HepG2 (cell line): Measurements from ENCODE around the gene PPP1CA. TPM values are rescaled to one million over a fixed set of nuclear protein-coding genes. Genes with fewer than 3 reads are reported as not detected.
A peak's percentile ranks its signal among the peaks of the same experiment; 100 is the strongest.

Source experiments
- CCDC6 ChIP-seq: sonication (generic); formaldehyde crosslinking; IDR thresholded peaks from 2 replicates; pipeline ENCODE4 v1.8.1; 2022; ENCODE audit warnings: mild to moderate bottlenecking, missing genetic modification reagents, moderate library complexity
- HDAC6 ChIP-seq: fragments of 200-600 bp; sonication (generic); IDR thresholded peaks from 2 replicates; pipeline ENCODE4 v1.7.0; 2017; ENCODE audit warnings: mild to moderate bottlenecking, antibody characterized with exemption, low read length, low read depth
- IKZF5 ChIP-seq: IDR thresholded peaks from 2 replicates; pipeline ENCODE4 v1.6.1; 2018; ENCODE audit warnings: missing genetic modification reagents, mild to moderate bottlenecking, missing compliant biosample characterization
- MBNL3 ChIP-seq: fragments of 250-450 bp; sonication (Bioruptor Pico); conservative IDR thresholded peaks from 2 replicates; pipeline ENCODE4 v1.8.0; 2022; ENCODE audit warnings: mild to moderate bottlenecking, inconsistent platforms
- MYC ChIP-seq: sonication (generic); formaldehyde crosslinking; IDR thresholded peaks from 2 replicates; pipeline ENCODE4 v1.9.0; 2021; ENCODE audit warnings: missing genetic modification reagents, borderline replicate concordance
- PATZ1 ChIP-seq: sonication (generic); formaldehyde crosslinking; IDR thresholded peaks from 2 replicates; pipeline ENCODE4 v1.4.0; 2020; ENCODE audit warnings: missing genetic modification reagents
- RAD21 ChIP-seq: fragments of 450-650 bp; formaldehyde crosslinking; IDR thresholded peaks from 2 replicates; pipeline ENCODE4 v1.5.0; 2020; ENCODE audit warnings: mild to moderate bottlenecking
- THAP11 ChIP-seq: IDR thresholded peaks from 2 replicates; pipeline ENCODE4 v1.6.1; 2016; ENCODE audit warnings: missing biosample characterization, missing genetic modification reagents
- TRIM22 ChIP-seq: fragments of 450-650 bp; IDR thresholded peaks from 2 replicates; pipeline ENCODE4 v1.6.1; 2017
- ZBTB40 ChIP-seq, 2 experiments: fragments of 450-650 bp in 1 of 2; sonication (generic) in 1 of 2; formaldehyde crosslinking in 1 of 2; IDR thresholded peaks; 2 replicates each; pipeline versions ENCODE4 v1.6.1 to v1.8.0; 2016 to 2022; ENCODE audit warnings: antibody characterized with exemption in 1 of 2, mild to moderate bottlenecking in 1 of 2, missing genetic modification reagents in 1 of 2
- ZFP36 ChIP-seq: fragments of 150-350 bp; IDR thresholded peaks from 2 replicates; pipeline ENCODE4 v1.6.1; 2018; ENCODE audit warnings: borderline replicate concordance, low read length, low read depth; ENCODE audit not compliant: partially characterized antibody
- ZFX ChIP-seq: sonication (generic); formaldehyde crosslinking; IDR thresholded peaks from 2 replicates; pipeline ENCODE4 v1.4.0; 2020; ENCODE audit warnings: mild to moderate bottlenecking, low read depth, missing genetic modification reagents, moderate library complexity
- ZNF274 ChIP-seq: sonication (generic); formaldehyde crosslinking; IDR thresholded peaks from 2 replicates; pipeline ENCODE4 v1.5.1; 2020; ENCODE audit warnings: mild to moderate bottlenecking, missing genetic modification reagents
- ZNF619 ChIP-seq: sonication (generic); formaldehyde crosslinking; IDR thresholded peaks from 2 replicates; pipeline ENCODE4 v1.4.0; 2020; ENCODE audit warnings: mild to moderate bottlenecking, missing genetic modification reagents
- polyA plus RNA-seq, 8 experiments: library from polyadenylated mRNA; depleted of rRNA in 3 of 8; stranded (reverse) in 7 of 8; unstranded in 1 of 8; fragments of >200 nt; fragmentation: Illumina TruSeq in 4 of 8; extraction: Trizol in 4 of 8; gene quantifications; 2 replicates each; pipeline versions ENCODE4 v1.2.1 to v1.2.3, GENCODE V29; 2011 to 2016; ENCODE audit warnings: low read depth in 4 of 8, missing spikeins in 1 of 8, mixed read lengths in 1 of 8; ENCODE audit not compliant: insufficient read depth in 1 of 8
- total RNA-seq, 5 experiments: library from RNA; depleted of rRNA; stranded (reverse); fragments of >200 nt; fragmentation: Illumina TruSeq; extraction: Trizol; gene quantifications; 2 replicates each; pipeline ENCODE4 v1.2.3, GENCODE V29; 2016; ENCODE audit warnings: low read depth in 1 of 5

The PPP1CA gene
- total and polyA plus RNA-seq, 2 of the 13 experiments (the other 11 are each of a cell fraction or from before 2014, with no cell fraction given) = 149 to 170 TPM

- TF ChIP-seq ZBTB40 (IDR thresholded peaks at IDR 0.05) = no peak
- peak; percentile 4; the same call in 1 of the 2 replicates for TF ChIP-seq ZBTB40 (CRISPR knock-in tag; IDR thresholded peaks at IDR 0.05)
- peak; percentile 41; the same call in 1 of the 2 replicates for TF ChIP-seq ZFX (CRISPR knock-in tag)
- TF ChIP-seq TRIM22 = no peak
- peak; percentile 92 for TF ChIP-seq RAD21 (CRISPR knock-in tag)
- TF ChIP-seq ZNF274 (CRISPR knock-in tag) = 0 out of 2 replicates have a peak, but pooled peaks have one; percentile 48
- peak; percentile 72 for TF ChIP-seq ZFP36
- no peak for TF ChIP-seq CCDC6 (CRISPR knock-in tag)
- no peak for TF ChIP-seq HDAC6
- peak; percentile 51; the same call in 1 of the 2 replicates for TF ChIP-seq IKZF5 (CRISPR knock-in tag)
- peak; percentile 67 for TF ChIP-seq PATZ1
- TF ChIP-seq MBNL3 (CRISPR knock-in tag) = no peak
- TF ChIP-seq ZNF619 (CRISPR knock-in tag) = peak; percentile 60; the same call in 1 of the 2 replicates
- TF ChIP-seq MYC (CRISPR knock-in tag) = peak; percentile 18; the same call in 1 of the 2 replicates
- TF ChIP-seq THAP11 (CRISPR knock-in tag) = peak; percentile 29; the same call in 1 of the 2 replicates
Observed at GRCh38 chr11:67382276-67383136, 19.2 kb downstream of the PPP1CA start (continued).
